IPS DF 6.9 (cell line): Measurements from ENCODE around the gene FAM90A1.
"Not testable (repeated sequence)": the region's sequence is repeated elsewhere in the genome, so short reads cannot be mapped to it uniquely, and the experiment has no call there.

Source experiments
- DNase-seq: peaks from one replicate; pipeline ENCODE4 v3.0.0-alpha.2; 2013; ENCODE audit warnings: low read depth, low spot score
- H3K27ac ChIP-seq: one replicate; pipeline ENCODE4 v1.5.1; 2013; ENCODE audit warnings: low read length, control low read depth
- H3K27me3 ChIP-seq: 2 replicates; pipeline ENCODE4 v1.6.1; 2013; ENCODE audit warnings: mild to moderate bottlenecking, low read length; ENCODE audit not compliant: control insufficient read depth, insufficient read depth
- H3K36me3 ChIP-seq: 2 replicates; pipeline ENCODE4 v1.6.1; 2013; ENCODE audit warnings: low read length; ENCODE audit not compliant: control insufficient read depth, insufficient read depth
- H3K4me1 ChIP-seq: 2 replicates; pipeline ENCODE4 v1.6.1; 2013; ENCODE audit warnings: low read length; ENCODE audit not compliant: control insufficient read depth, insufficient read depth
- H3K4me3 ChIP-seq: 2 replicates; pipeline ENCODE4 v1.5.1; 2013; ENCODE audit warnings: mild to moderate bottlenecking, low read length
- H3K9me3 ChIP-seq: 2 replicates; pipeline ENCODE4 v1.6.1; 2013; ENCODE audit warnings: low read length, inconsistent platforms; ENCODE audit not compliant: control insufficient read depth, insufficient read depth
- WGBS: extraction: QIAGEN DNeasy Blood & Tissue Kit; methylation state at CpG from one replicate; pipeline ENCODE4 v1.1.7; 2013; ENCODE audit warnings: mixed read lengths, missing lambda C conversion rate; ENCODE audit not compliant: insufficient read length, insufficient coverage; 5-methylcytosine and 5-hydroxymethylcytosine counted together

Gene FAM90A1

GRCh38 chr12:8243682-8244161, 16.3 kb upstream of the FAM90A1 start:
- H3K9me3 ChIP-seq, H3K27ac ChIP-seq, H3K4me1 ChIP-seq, H3K27me3 ChIP-seq, H3K36me3 ChIP-seq: not testable (repeated sequence)
- peak; percentile 83 for DNase-seq
- WGBS: no CpG with 5 or more reads among the region's 35 CpGs
- H3K4me3 ChIP-seq: peak overlapping the region; percentile 60; the same call in 1 of the 2 replicates

GRCh38 chr12:8242880-8243681, 15.7 kb upstream of the FAM90A1 start:
- H3K4me1 ChIP-seq, H3K27ac ChIP-seq, H3K27me3 ChIP-seq, DNase-seq, H3K36me3 ChIP-seq, H3K9me3 ChIP-seq: not testable (repeated sequence)
- no CpG with 5 or more reads among the region's 57 CpGs for WGBS
- peak overlapping the region; percentile 77; the same call in 1 of the 2 replicates for H3K4me3 ChIP-seq

GRCh38 chr12:8242622-8242879, 15.1 kb upstream of the FAM90A1 start:
- DNase-seq, H3K27ac ChIP-seq, H3K36me3 ChIP-seq, H3K9me3 ChIP-seq, H3K4me1 ChIP-seq, H3K27me3 ChIP-seq: not testable (repeated sequence)
- no CpG with 5 or more reads among the region's 28 CpGs for WGBS
- peak overlapping the region; percentile 76; the same call in 1 of the 2 replicates for H3K4me3 ChIP-seq

- not testable (repeated sequence) for H3K4me1 ChIP-seq, DNase-seq, H3K27ac ChIP-seq, H3K36me3 ChIP-seq, H3K9me3 ChIP-seq, H3K27me3 ChIP-seq
- peak overlapping the region; percentile 76; the same call in 1 of the 2 replicates for H3K4me3 ChIP-seq
- WGBS: no CpG with 5 or more reads among the region's 20 CpGs
Measured at GRCh38 chr12:8241917-8242621, 14.7 kb upstream of the FAM90A1 start.

- H3K4me3 ChIP-seq, H3K9me3 ChIP-seq, H3K36me3 ChIP-seq, H3K4me1 ChIP-seq, H3K27ac ChIP-seq, H3K27me3 ChIP-seq, DNase-seq: not testable (repeated sequence)
- no CpG with 5 or more reads among the region's 13 CpGs for WGBS
Measured at GRCh38 chr12:8240340-8241114, 13.1 kb upstream of the FAM90A1 start.

- DNase-seq, H3K4me1 ChIP-seq, H3K36me3 ChIP-seq, H3K27ac ChIP-seq, H3K27me3 ChIP-seq, H3K4me3 ChIP-seq, H3K9me3 ChIP-seq: not testable (repeated sequence)
- no CpG with 5 or more reads among the region's 12 CpGs for WGBS
Measured at GRCh38 chr12:8237031-8237430, 9.6 kb upstream of the FAM90A1 start.

GRCh38 chr12:8235316-8236157, 8.1 kb upstream of the FAM90A1 start:
- not testable (repeated sequence) for H3K9me3 ChIP-seq, H3K27ac ChIP-seq, DNase-seq, H3K4me1 ChIP-seq, H3K4me3 ChIP-seq, H3K27me3 ChIP-seq, H3K36me3 ChIP-seq
- WGBS: no CpG with 5 or more reads among the region's 26 CpGs

GRCh38 chr12:8234746-8235145, 7.3 kb upstream of the FAM90A1 start:
- not testable (repeated sequence) for H3K9me3 ChIP-seq, H3K27me3 ChIP-seq, H3K27ac ChIP-seq, DNase-seq, H3K4me1 ChIP-seq, H3K4me3 ChIP-seq, H3K36me3 ChIP-seq
- WGBS: no CpG with 5 or more reads among the region's 7 CpGs

GRCh38 chr12:8233935-8234495, 6.6 kb upstream of the FAM90A1 start:
- DNase-seq, H3K27me3 ChIP-seq, H3K36me3 ChIP-seq, H3K27ac ChIP-seq, H3K4me1 ChIP-seq, H3K4me3 ChIP-seq, H3K9me3 ChIP-seq: not testable (repeated sequence)
- WGBS: no CpG with 5 or more reads among the region's 20 CpGs
